NCI-H2029 treated with DMSO at 0.1 percent for 48 hours (cell line): ENCODE data around the gene KIRREL3.

Experiments used
- DNase-seq: peaks from one replicate; lab custom pipeline; 2025; lab: John Stamatoyannopoulos, UW

Gene KIRREL3

DNA sequence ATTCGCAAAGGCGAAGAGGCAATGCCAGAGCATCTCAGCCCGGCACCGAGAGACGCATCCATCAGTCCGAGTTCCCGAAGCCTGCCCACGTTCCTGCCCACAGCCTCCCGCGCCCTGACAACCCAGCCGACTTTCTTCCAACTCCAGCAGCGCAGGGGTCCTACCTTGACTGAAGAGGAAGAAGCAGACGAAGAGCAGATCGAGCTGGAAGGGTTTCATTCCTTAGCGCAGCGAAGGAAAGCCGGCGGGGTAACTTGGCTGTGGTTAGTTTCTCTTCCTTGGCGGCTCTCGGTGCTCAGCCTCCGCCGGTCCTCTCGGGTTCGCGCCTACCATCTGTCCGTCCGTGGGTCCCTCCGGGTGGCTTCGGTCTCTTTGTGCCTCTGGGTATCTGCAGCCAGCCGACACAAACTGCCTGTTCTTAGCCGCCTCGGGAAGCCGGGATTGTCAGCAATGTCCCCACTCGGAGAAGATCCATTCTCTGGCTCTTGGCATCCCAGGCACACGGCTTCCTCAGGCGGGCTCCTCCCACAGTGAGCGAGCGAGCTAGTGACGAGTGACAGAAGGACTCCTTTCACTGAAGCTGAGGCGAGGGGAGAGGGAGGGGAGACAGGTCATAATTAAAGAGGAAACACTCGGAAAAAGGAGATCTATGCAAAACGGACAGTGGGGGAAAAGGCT lies at the start of gene KIRREL3:
Gene KIRREL3 (minus strand): TSS at position 480 of the 678 bp plus-strand sequence.
- DNase-seq: peak; percentile 11

DNA sequence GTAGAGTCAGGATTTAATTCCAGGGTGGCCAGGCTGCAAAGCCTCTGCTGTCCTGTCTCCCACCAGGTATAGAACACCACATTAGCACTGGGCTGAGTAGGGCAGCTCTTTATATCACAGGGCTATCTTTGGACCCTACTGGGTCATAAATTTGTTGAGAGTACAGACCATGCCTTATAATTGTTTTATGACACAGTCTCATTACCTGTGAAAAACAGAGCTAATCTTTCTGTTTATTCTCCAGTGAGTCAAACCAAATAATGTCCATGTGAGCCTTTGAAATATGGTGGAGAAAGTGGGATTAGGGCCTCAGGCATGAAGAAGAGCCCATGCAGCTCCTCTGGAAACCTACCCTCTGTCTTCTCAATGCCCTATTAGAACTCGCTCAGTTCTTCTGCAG lies 49.6 kb upstream of the KIRREL3 start:
- no peak for DNase-seq

DNA sequence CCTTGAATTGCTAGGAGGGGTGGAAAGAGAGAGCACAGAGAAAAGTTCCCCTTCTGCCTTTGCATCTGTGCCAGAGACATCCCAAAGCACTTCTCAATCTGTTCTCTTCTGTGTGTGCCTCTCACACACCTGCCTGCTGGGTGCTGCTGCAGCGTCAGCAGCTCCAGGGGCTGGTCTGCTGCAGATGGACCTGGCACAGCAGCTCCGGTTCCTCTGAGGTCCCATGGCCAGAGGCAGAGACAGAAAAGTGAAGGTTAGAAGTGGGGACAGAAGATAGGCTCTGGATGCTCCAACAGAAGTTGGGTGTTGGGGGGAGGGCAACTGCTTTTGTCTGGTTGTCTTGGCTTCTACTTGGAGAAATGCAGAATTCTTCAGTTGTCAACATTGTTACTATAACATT lies 48.9 kb upstream of the KIRREL3 start:
- no peak for DNase-seq

DNA sequence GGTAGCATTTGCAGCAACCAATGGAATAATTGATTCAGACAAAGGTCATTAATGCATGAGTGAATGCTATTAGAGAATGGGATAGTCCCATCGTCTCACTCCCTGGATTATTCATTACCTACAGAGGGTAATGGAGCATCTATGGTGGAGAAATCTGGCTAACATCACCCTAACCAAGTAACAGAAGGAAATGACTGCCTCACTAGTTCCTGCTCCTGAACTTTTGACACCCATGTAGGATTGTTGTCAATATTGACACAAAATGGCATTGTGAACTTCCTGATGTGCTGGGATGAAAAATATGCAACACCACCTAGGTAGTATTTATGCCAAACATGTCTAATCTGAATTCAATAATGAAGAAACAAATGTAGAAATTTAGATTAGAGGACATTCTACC lies 44.0 kb upstream of the KIRREL3 start:
- DNase-seq: peak; percentile 12

DNA sequence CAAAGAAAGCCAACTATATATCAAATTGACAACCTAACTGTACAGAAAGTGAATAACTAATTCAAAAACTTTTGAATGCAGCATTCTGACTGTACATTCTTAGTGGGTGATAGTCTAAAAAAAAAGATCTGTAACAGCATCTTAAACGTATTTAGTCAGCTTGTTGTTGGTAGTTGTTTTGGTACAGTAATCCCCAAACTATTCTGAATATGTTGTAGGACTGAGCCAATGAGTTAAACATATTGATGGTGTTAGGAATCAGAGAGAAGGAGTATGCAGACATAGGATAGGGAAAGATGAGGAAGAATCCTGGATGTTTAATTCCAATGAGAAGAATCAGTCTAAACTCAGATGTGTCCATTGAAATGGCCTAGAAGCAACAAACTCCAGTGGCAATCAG lies 41.9 kb upstream of the KIRREL3 start:
- no peak for DNase-seq

DNA sequence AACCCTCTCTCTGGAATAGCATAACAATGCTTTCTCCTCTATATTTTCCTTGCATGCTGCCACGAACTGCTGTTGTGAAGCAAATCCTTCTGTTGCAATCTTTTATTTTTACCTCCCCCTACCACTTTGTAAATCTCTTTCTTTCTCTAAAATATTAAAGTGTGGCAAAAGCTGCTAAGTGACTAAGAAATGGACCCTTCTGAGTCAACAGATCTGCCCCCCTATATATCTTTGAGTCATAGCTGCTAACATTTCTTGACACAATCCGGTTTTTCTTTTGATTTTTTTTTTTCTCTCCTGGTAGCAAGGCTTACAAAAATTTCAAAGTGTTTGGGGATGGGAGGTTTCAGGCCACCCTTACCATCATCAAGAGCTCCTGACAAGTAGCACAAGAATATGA lies 39.0 kb upstream of the KIRREL3 start:
- DNase-seq: no peak

DNA sequence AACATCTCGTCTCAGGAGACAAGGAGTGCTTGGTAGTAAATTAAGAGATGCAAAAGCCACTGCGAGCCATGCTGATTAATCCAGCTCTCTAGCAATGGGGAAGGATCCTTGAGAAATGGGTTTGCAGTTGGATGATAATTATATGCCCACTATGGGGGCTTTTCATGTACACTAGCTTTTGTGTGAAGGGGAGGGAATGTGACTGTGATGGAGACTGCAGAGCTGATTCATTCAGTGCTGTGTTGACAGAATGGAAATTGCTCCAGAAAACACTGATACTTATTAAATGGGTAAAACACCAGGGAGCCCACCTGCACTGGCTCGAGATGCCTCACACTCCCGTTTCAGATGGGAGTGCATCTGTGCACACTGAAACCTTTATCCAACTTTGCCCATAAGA lies 37.0 kb upstream of the KIRREL3 start:
- DNase-seq: no peak

DNA sequence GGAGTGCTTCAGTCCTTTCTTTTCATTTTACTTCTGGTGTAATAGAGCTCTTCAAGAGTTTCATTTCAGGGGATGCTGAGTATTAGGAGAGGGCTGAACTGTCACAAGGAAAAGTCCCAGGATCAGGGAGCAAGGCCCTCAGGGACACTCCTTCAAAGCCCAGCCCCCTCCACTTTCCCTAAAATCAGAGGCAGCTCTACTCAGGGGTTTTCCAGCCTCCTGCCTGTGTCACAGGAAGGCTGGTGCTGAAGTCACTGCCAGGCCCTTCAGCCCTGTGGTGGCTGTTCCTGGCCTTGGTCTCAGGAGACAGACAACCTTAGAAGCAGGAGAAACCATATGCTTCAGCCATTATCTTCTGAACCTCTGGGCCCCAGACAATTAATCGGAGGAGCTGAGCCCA lies 36.4 kb upstream of the KIRREL3 start:
- DNase-seq: no peak

DNA sequence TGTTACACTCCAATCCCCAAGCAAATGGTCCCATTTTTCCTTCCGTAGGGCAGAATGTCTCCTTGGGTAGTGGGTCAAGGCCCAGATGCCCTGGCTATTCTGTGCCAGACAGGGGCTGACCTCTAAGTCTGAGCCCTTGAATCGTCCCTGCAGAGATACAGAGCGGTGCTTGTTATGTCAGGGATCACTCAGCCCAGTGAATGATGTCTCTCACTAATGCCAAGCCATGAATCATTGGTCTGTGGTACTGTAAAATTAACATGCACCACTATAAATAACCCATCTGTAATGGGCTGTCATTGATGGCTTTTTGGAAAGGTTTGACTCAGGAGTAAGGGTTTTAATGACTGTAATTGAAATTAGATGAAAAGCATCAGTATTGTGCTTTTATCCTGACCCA lies 35.3 kb upstream of the KIRREL3 start:
- no peak for DNase-seq

DNA sequence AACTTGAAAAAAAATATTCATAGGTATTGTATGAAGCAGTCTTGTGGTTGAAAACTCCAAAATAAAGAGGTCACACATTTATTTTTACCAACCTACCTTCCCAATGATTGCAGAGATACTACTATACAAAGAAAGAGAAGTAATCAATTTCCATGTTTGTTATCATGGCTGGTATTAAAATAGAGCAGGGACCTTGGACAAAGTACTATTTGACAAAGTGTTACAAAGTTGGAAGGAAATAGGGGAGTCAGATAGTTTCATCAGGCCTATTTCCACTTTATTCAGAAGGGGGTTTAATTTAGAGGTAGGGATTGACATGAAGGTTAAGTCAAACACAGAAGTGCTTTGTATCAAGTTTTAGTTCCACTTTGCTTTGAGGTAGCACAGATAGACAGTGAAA lies 34.4 kb upstream of the KIRREL3 start:
- DNase-seq: no peak

DNA sequence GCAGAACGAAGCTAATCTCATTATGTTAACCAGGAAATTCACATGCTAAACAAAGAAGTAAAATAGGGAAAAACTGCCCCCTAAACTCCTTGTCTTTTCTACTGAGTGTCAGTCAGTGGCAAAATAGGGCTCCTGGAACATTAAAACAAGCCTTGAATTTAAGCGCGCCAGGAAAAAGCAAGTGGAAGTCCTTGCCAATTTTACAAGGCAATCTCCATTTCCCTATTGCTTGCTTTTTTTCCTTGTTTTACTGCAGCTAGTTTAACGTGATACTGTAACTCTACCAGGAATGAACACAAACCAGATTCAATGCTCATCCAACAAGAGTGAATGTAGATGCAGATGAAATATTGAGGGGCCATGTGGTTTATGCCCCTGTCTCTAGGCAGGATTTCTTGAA lies 28.1 kb upstream of the KIRREL3 start:
- peak; percentile 18 for DNase-seq

DNA sequence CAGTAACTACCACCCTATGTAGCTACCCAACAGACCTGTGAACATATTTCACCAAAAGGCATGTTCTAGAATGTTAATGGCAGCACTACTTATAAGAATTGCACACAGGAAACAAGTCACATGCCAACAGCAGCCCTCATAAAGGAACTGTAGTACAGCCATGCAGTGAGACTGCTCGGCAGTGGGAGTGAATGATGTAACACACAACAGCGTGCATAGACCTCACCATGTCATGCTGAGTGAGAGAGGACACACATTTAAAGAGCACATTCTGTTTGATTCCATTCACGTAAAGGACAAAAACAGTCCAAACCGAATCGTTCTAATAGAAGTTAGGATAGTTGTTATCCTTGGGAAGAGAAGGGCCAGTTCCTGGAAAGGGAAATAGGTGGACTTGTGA lies 27.2 kb upstream of the KIRREL3 start:
- DNase-seq: peak; percentile 44

DNA sequence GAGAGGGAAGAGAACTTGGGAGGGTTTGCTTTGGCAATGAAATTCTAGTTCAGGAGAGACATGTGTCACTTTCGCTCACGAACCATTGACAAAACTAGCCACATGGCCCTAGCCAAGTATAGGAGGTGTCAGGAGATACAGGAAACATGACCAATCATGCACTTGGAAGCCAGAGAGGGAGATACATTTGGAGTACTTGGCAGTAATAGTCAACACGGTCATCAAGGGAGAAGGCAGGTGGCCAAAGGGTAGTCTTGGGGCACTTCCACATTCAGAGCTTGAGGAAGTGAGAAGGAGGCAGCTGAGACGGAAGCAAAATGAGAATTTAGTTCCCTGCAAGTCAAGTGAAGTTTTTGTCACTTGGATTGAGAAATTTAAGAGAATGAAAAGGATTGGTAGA lies 26.4 kb upstream of the KIRREL3 start:
- peak; percentile 40 for DNase-seq

DNA sequence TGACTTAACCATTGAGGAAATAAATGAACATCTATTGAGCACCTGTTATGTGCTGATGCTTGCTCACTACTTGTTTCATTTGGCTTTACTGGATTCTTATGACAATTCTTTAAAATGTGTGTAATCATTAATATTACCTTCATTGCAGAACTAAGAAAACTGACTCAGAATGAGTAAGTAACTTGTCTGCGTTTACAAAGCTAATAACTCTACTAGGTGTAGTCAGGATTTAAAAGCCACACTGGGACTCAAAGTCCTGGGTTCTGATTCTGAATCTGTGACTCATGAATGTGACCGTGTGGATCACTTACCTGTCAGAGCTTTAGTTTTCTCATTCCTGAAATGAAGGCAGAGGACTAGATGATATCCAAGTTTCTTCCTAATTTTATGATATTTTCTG lies 23.4 kb upstream of the KIRREL3 start:
- DNase-seq: no peak

DNA sequence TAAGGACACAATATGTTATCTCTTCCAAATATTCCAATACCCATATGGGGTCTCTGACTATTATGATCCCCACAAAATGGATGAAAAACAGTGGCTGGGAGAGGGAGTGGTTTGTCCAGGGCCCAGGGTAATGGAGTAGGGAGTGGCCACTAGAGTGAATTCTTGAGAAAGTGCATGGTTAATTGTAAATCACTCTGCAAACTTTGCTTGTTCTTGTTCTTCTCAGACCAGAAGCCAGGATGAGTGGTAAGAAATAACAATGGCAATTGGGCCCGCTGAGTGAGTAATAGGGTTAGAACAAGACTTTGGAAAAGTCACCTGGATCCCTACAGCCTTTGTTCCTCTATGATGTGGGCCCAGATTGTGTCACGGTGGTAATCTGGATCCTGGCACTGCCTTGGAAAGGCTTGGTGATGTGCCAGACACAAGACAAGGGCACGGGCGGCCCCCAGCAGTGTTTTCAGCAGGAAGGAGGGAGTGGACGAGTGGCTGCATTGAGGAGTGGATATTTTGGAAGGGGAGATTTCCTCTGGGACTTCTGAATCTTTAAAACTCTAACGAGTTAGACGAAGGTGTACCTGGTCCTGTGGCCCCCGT lies 18.2 kb upstream of the KIRREL3 start:
- no peak for DNase-seq

DNA sequence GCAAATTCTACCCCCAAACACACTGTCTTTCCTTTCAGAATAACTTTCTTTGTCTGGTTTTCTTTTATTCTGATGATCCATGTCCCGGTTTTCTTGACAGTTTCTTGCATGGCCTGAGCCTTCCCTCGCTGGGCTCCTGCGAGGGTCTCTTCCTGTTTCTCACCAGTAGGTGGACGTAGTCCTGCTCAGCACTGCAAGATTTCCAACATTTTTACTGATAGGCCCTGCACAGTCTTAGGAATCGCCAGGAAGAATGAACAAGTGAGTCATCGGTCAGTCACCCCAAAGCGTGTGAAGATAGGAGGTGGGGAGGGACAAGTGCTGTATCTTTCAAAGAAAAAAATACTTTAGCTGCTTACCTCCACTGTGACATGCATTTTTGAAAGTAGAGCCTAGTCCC lies 16.9 kb upstream of the KIRREL3 start:
- no peak for DNase-seq

DNA sequence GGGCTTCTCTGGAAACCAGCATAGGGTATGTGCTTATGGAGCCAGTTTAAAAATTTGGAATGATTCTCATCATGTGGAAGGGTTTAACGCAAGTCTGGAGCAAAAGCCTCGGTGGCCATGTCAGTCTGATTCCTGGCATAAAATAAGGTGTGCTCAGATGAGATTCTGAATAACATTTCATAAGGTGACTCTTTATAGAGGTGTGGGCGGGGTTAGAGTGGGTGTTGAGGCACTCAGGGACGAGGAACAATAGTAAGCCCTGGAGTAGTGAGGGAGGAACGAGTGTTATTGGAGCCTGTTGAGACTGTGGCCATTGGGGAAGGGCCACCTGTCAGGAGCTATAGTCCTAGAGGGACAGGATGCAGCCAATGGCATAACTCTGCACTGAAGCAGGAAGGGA lies 13.0 kb upstream of the KIRREL3 start:
- DNase-seq: no peak

DNA sequence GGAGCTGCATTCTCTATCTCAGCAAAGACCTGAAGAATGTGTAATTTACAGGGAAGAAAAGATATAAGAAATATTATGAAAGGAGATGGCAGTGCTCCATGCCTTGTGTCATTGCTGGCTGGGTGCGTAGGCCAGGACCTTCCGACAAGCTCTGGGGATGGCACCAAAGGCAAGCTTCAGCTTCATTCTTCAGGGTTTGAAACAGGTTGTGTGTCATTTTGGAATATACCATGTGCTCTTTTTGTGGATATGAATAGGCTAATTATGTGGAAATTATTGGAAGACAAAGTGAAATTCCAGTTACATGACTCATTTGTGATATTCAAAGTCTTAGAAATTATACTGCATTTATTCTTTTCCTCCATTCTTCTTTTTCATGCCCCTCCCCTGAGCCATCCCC lies 5.7 kb upstream of the KIRREL3 start:
- no peak for DNase-seq

DNA sequence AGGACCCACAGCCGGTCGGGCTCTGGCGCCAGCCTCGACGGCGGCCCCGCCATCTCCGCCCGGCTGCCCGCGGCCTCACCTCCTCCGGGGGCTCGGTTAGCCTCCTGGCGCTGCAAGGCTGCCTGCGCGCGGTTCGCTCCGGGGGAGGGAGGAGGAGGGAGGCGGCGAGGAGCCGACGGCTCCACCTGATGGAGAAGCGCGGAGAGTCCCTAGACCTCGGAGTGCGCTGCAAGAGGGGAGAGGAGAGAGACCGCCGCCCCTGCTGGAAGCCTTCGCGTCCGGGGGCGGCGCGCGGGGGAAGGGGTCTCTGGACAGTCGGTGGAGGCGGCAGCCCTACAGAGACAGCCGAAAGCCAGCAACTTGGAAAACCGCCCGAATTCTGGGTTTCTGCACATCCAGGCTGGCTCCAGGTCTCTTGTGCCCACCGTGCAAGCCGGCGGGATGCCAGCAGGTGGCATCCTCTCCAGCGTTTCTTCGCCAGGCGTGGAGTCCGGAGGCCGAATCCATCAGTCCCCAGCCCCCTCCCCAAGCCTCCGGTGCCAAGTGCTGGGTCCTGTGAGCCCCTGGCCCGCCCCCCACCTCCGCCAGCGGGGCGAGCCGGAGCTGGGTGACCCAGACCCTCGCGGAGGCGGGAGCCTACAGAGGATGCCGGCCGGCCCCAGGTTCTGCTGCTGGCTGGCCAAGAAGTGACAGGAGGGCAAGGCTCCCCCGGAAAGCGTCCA lies 2.9 kb upstream of the KIRREL3 start:
- DNase-seq: peak; percentile 19

DNA sequence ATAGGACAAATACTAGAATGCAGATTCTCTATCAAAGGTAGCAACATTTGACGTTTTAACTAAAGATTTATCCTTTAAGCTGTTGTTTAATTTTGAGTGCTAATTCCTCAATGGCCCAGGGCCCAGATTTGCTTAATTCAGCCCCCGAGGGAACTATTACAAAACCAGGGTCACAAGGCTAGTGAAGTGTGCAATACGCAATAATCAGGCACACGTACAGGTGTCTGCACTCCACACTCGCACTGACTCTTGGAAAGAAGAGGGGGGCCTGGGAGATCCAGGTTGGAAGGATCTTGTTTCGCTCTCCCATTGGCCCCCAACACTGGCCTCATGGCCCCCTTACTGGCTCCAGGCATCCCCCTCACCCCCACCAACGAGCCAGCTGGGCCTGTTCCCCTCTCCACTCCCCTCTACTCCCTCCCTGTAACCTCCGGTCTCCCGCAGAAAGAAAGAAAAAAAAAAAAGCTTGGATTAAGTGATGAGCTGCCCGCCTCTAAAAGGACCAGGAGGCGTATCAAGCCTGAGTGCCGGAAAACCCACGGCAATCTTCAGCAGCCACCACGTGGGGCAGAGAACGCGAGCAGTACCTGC lies 2.2 kb upstream of the KIRREL3 start:
- DNase-seq: no peak

DNA sequence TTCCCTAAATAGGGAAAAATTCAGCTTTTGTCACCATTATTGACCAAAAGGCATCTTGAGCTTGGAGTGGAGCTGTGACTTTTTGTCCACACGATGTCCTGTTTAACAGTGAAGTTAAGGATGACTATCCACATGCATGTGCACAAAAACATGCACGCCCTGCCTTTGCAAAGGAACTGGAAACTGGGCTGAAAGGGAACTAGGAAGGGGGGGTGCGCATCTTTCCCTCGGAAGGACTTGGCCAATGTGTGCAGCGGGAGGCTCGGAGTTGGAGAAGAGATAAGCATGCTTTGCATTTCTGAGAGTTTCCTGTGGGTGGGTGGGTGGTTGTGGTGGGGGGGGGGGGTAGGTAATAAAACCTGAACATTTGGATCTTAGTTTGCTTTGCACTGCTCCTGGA lies 411 bp upstream of the KIRREL3 start:
- no peak for DNase-seq

DNA sequence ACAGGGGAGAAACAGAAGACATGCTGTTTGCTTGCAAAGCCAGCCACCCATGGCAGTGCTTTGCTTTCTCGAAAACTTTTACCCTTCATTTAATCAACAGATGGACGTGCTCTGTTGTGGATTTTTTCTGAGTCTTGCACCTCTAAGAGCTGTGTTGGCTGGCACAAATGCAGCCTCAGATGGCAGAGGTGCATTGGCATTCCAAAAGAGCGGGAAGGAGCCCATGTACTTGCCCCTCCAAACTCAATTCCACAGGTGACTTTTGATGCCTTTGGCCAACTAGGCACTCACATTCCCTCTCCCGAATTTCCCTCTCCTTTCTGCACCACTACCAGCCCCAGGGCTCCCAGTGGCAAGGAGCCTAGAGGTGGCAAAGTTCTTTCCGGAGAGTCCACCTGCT lies 1.2 kb downstream of the KIRREL3 start:
- no peak for DNase-seq

DNA sequence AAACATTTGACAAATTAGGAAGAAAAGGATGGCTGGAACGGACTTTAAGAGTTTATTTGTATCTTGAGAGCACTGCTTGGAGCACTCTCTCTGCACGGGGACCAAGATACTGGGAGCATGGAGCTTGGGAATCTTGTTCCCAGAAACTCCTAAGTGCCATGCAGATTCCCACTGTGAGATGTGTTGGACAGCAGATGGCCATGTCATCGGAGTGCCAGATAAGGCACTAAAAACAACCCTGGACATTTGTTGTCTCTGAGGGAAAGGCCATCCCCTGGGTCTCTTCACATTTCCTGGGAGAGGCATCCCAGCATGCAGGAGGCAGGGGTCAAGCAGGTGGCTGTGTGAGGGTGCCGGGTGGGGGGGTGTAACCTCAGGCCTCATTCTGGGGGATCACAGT lies 2.9 kb downstream of the KIRREL3 start:
- DNase-seq: no peak
